ENCODE data around the gene APPBP2.
"Not testable (repeated sequence)": the region's sequence is repeated elsewhere in the genome, so short reads cannot be mapped to it uniquely, and the experiment has no call there.

APPBP2 gene

GRCh38 chr17:60529806-60530205 lies 3.8 kb upstream of the APPBP2 start:
- no peak for DNase-seq

- no peak for DNase-seq
These were observed 2.8 kb upstream of the APPBP2 start for GRCh38 chr17:60528828-60529227.

GRCh38 chr17:60527701-60528100 lies 1.7 kb upstream of the APPBP2 start:
- no peak for DNase-seq

- no peak for DNase-seq
These were observed 684 bp upstream of the APPBP2 start for GRCh38 chr17:60526726-60527125.

GRCh38 chr17:60525328-60525684 lies 736 bp downstream of the APPBP2 start:
- no peak for DNase-seq

- DNase-seq = peak; percentile 1
These were observed 1.3 kb downstream of the APPBP2 start for GRCh38 chr17:60524463-60525327.

GRCh38 chr17:60523822-60524221 lies 2.2 kb downstream of the APPBP2 start:
- DNase-seq = no peak

- DNase-seq = no peak
These were observed 3.0 kb downstream of the APPBP2 start for GRCh38 chr17:60522889-60523626.

- no peak for DNase-seq
These were observed 6.2 kb downstream of the APPBP2 start for GRCh38 chr17:60519795-60520194.

GRCh38 chr17:60515683-60516082 lies 10.4 kb downstream of the APPBP2 start:
- DNase-seq = not testable (repeated sequence)

- not testable (repeated sequence) for DNase-seq
These were observed 10.8 kb downstream of the APPBP2 start for GRCh38 chr17:60515199-60515598.

- DNase-seq = no peak
These were observed 11.5 kb downstream of the APPBP2 start for GRCh38 chr17:60514500-60514899.

- DNase-seq = no peak
These were observed 12.0 kb downstream of the APPBP2 start for GRCh38 chr17:60514053-60514452.

GRCh38 chr17:60513014-60513413 lies 13.0 kb downstream of the APPBP2 start:
- no peak for DNase-seq

GRCh38 chr17:60510723-60511122 lies 15.3 kb downstream of the APPBP2 start:
- no peak for DNase-seq

GRCh38 chr17:60510031-60510430 lies 16.0 kb downstream of the APPBP2 start:
- DNase-seq = no peak

GRCh38 chr17:60508384-60508980 lies 17.6 kb downstream of the APPBP2 start:
- DNase-seq = no peak

GRCh38 chr17:60506312-60506711 lies 19.7 kb downstream of the APPBP2 start:
- no peak for DNase-seq

GRCh38 chr17:60502145-60502544 lies 23.9 kb downstream of the APPBP2 start:
- DNase-seq = no peak

GRCh38 chr17:60501589-60501988 lies 24.5 kb downstream of the APPBP2 start:
- no peak for DNase-seq

- no peak for DNase-seq
These were observed 30.0 kb downstream of the APPBP2 start for GRCh38 chr17:60496041-60496440.

GRCh38 chr17:60495260-60495659 lies 30.8 kb downstream of the APPBP2 start:
- no peak for DNase-seq

GRCh38 chr17:60493847-60494321 lies 32.2 kb downstream of the APPBP2 start:
- DNase-seq = no peak

GRCh38 chr17:60491771-60492170 lies 34.3 kb downstream of the APPBP2 start:
- no peak for DNase-seq

Measured in DMS79 treated with DMSO at 0.1 percent for 48 hours (cell line).